Measurements from ENCODE around the gene ST6GALNAC2.

Gene ST6GALNAC2

GRCh38 chr17:76593384-76593826 is 7.7 kb upstream of the ST6GALNAC2 start:
- Histone ChIP-seq H3K9me3 (ENCODE audit: insufficient read depth, low read depth, low read length) (no peaks in the 10 kb centered on the region), H3K9me2 (replicated peaks; ENCODE audit: low read depth, low read length) (no peaks in the 10 kb centered on the region), H3K4me1 (ENCODE audit: insufficient read depth, low read length, poor library complexity, severe bottlenecking) (no peaks in the 10 kb centered on the region), H2AFZ (ENCODE audit: low read length) (no peak overlapping the region), H4K20me1 (ENCODE audit: insufficient read depth, low read length, poor library complexity, severe bottlenecking) (no peaks in the 10 kb centered on the region), H3K36me3 (ENCODE audit: insufficient read depth, low read length) (no peaks in the 10 kb centered on the region), H3K4me2 (ENCODE audit: low read depth, low read length, poor library complexity, severe bottlenecking) (no peak overlapping the region), H3K27me3 (ENCODE audit: insufficient read depth, low read length, poor library complexity, severe bottlenecking) (no peaks in the 10 kb centered on the region), H3F3A (ENCODE audit: low read depth) (no peaks in the 10 kb centered on the region), H3K9ac (ENCODE audit: low read depth, low read length, poor library complexity, severe bottlenecking) (no peak overlapping the region), H3K4me3 (ENCODE audit: low read length, poor library complexity, severe bottlenecking) (no peak overlapping the region), H3K79me2 (ENCODE audit: insufficient read depth, low read length) (no peaks in the 10 kb centered on the region)
- no peak for TF ChIP-seq CTCF (conservative IDR thresholded peaks at IDR 0.05; ENCODE audit: low read length)
- no peak for TF ChIP-seq EZH2phosphoT487 (IDR thresholded peaks at IDR 0.05; ENCODE audit: borderline replicate concordance)

- Histone ChIP-seq H3K9ac (ENCODE audit: low read depth, low read length, poor library complexity, severe bottlenecking) (no peak overlapping the region), H3K9me3 (ENCODE audit: insufficient read depth, low read depth, low read length) (no peaks in the 10 kb centered on the region), H3K36me3 (ENCODE audit: insufficient read depth, low read length) (no peaks in the 10 kb centered on the region), H3K4me3 (ENCODE audit: low read length, poor library complexity, severe bottlenecking) (no peak overlapping the region), H3K4me2 (ENCODE audit: low read depth, low read length, poor library complexity, severe bottlenecking) (no peak overlapping the region), H3K79me2 (ENCODE audit: insufficient read depth, low read length) (no peaks in the 10 kb centered on the region), H3K9me2 (replicated peaks; ENCODE audit: low read depth, low read length) (no peaks in the 10 kb centered on the region), H4K20me1 (ENCODE audit: insufficient read depth, low read length, poor library complexity, severe bottlenecking) (no peaks in the 10 kb centered on the region), H3K27me3 (ENCODE audit: insufficient read depth, low read length, poor library complexity, severe bottlenecking) (no peaks in the 10 kb centered on the region), H3F3A (ENCODE audit: low read depth) (no peaks in the 10 kb centered on the region), H3K4me1 (ENCODE audit: insufficient read depth, low read length, poor library complexity, severe bottlenecking) (no peaks in the 10 kb centered on the region), H2AFZ (ENCODE audit: low read length) (no peak overlapping the region)
- TF ChIP-seq CTCF (conservative IDR thresholded peaks at IDR 0.05; ENCODE audit: low read length) (no peak), EZH2phosphoT487 (IDR thresholded peaks at IDR 0.05; ENCODE audit: borderline replicate concordance) (no peak)
Measured at GRCh38 chr17:76588182-76588581, 2.5 kb upstream of the ST6GALNAC2 start.

- Histone ChIP-seq H3K36me3 (ENCODE audit: insufficient read depth, low read length) (no peaks in the 10 kb centered on the region), H3K9me3 (ENCODE audit: insufficient read depth, low read depth, low read length) (no peaks in the 10 kb centered on the region), H3K9me2 (replicated peaks; ENCODE audit: low read depth, low read length) (no peaks in the 10 kb centered on the region), H4K20me1 (ENCODE audit: insufficient read depth, low read length, poor library complexity, severe bottlenecking) (no peaks in the 10 kb centered on the region), H3F3A (ENCODE audit: low read depth) (no peaks in the 10 kb centered on the region), H2AFZ (ENCODE audit: low read length) (no peak overlapping the region), H3K27me3 (ENCODE audit: insufficient read depth, low read length, poor library complexity, severe bottlenecking) (no peaks in the 10 kb centered on the region), H3K4me2 (ENCODE audit: low read depth, low read length, poor library complexity, severe bottlenecking) (no peak overlapping the region), H3K79me2 (ENCODE audit: insufficient read depth, low read length) (no peaks in the 10 kb centered on the region), H3K4me1 (ENCODE audit: insufficient read depth, low read length, poor library complexity, severe bottlenecking) (no peaks in the 10 kb centered on the region), H3K9ac (ENCODE audit: low read depth, low read length, poor library complexity, severe bottlenecking) (no peak overlapping the region), H3K4me3 (ENCODE audit: low read length, poor library complexity, severe bottlenecking) (no peak overlapping the region)
- TF ChIP-seq EZH2phosphoT487 (IDR thresholded peaks at IDR 0.05; ENCODE audit: borderline replicate concordance): no peak
- no peak for TF ChIP-seq CTCF (conservative IDR thresholded peaks at IDR 0.05; ENCODE audit: low read length)
Measured at GRCh38 chr17:76586741-76587487, 1.3 kb upstream of the ST6GALNAC2 start.

Data from Loucy (cell line).